ENCODE results near the gene HEXA.
"Not testable (repeated sequence)": the region's sequence is repeated elsewhere in the genome, so short reads cannot be mapped to it uniquely, and the experiment has no call there.

The HEXA gene

GRCh38 chr15:72375846-72376581 is at the start of gene HEXA:
HEXA (minus strand) TSS chr15:72376014; CDS start chr15:72375972, 42 bp downstream.
- DNase-seq = peak; percentile 33 to 96 (median 91)

- no peak for DNase-seq
These were observed 47.4 kb upstream of the HEXA start for GRCh38 chr15:72423256-72423655.

DNA sequence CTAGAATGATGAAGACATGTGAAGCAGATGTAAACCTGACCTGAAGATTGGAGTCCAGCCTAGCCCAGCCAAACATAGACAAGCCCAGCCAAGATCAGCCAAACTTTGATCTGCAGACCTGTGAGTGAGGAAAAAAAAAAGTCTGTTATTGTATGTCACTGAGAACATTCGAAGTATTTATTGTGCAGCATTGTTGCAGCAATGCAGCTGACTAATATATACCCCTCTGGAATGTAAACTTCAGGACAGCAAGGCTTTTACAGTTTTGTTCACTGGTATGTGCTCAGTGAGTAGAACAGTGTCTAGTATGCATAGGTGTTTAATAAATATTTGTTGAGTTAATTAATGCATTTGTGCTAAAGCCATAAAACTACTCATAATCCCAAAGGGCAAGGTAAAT is 45.7 kb upstream of the HEXA start:
- no peak for DNase-seq

- no peak for DNase-seq
These were observed 44.8 kb upstream of the HEXA start for GRCh38 chr15:72420576-72420975.

DNA sequence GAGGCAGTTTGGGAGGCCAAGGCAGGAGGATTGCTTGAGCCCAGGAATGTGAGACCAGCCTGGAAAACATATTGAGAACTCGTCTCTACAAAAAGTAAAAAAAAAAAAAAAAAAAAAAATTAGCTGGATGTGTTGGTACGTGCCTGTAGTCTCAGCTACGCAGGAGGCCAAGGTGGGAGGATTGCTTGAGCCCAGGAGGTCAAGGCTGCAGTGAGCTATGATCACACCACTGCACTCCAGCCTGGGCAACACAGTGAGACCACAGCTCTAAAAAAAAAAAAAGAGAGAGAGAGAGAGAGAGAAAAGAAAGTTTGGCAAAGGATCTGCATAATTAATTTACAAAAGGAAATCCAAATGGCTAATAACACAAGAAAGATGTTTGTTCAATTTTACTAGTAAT is 44.0 kb upstream of the HEXA start:
- DNase-seq = not testable (repeated sequence)

DNA sequence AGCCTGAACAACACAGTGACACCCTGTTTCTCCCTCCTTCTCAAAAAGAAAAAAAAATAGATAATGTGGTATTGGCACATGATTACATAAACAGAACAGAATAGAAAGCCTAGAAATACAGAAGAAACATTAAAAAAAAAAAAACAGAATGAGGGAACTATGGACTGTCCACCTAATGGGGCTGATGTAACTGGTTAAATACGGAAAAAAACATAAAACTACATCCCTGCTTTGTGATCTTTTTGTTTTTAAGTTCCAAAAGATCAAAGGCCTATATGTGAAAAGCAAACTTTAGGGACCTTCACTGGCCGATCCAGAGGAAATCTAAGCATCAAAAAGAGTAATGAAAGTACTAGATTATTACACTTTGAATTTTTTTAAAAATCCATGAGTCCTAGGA is 39.5 kb upstream of the HEXA start:
- no peak for DNase-seq

- DNase-seq = not testable (repeated sequence)
These were observed 37.5 kb upstream of the HEXA start for GRCh38 chr15:72413337-72413736.

DNA sequence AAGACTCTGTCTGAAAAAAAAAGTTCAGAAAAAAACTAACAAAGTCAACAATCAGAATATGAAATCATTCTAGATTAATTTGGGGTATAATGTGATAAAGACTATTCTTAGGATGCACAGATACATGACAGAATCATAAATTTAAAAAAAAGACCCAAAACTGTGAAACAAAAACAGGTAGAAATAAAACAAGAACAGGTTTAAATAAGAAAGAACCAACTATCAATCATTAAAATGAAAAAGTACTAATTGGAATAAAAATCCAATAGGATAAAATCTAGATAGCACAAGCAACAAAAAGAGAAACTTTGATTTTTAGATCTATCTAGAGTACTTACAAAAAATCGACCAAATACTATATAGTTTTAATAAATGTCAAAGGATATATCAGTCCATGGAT is 35.7 kb upstream of the HEXA start:
- DNase-seq = no peak

DNA sequence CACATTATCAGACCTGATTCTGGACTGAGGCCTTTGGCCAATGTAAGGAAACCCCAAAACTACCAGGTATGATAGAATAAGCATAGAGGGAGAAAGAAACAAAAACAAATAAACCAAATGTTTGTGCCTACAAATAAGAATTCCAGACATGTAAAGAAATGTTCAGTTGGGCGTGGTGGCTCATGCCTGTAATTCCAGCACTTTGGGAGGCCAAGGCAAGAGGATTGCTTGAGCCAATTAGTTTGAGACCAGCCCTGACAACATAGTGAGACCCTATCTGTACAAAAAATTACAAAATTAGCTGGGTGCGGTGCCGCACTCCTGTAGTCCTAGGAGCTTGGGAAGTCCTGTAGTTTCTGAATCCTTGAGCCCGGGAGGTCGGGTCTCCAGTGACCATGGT is 35.3 kb upstream of the HEXA start:
- no peak for DNase-seq

DNA sequence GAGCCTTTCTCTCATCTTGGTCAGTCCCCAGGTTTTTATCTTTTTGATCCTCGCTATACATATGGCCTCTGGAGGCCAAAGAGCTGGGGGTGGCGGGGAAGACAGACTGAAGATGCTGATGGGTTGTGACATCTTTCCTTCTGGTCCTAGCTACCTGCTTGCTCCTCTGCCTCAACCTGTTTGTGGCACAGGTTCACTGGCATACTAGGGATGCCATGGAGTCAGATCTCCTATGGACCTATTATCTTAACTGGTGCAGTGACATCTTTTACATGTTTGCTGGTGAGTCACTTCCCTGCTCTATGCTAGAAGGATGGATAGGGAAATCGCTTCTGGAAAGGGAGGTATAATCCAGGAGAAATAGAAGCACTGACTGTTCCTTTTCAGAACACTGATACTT is 31.1 kb upstream of the HEXA start:
- DNase-seq = no peak

DNA sequence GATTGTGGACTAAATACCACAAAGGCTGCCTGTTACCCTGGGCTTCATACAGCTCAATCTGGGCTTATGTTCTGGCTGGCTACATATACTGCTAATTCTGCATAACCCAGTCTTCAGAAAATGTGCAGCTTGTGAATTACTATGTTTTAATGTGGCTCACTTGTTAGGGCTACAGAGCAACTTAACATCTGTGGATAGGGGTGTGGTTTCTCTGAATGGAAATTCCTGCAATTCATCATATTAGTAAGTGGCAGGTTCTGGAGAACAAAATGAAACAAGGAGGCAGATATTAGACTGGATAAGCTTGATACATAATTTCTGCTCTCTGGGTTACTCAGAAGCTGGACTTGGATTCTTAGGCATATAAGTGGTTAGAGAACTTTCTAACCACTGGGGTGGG is 29.0 kb upstream of the HEXA start:
- DNase-seq = no peak

DNA sequence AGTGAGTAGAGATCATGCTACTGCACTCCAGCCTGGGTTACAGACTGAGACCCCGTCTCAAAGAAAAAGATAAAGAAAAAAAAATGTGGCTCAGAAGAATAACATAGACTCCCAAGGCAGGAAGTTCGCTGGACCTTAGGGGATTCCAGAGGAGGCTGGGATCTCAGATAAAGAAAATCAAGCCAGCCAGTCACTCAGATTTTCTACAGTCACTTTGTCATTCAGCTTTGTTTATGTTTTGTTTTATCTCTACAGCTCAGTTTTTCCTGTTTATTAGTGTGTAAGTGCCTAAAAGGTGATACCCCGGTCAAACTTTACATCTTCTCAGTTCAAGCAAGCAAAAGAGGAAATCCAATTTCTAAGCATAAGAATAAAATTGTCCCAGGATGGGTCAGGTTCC is 28.5 kb upstream of the HEXA start:
- DNase-seq = no peak

DNA sequence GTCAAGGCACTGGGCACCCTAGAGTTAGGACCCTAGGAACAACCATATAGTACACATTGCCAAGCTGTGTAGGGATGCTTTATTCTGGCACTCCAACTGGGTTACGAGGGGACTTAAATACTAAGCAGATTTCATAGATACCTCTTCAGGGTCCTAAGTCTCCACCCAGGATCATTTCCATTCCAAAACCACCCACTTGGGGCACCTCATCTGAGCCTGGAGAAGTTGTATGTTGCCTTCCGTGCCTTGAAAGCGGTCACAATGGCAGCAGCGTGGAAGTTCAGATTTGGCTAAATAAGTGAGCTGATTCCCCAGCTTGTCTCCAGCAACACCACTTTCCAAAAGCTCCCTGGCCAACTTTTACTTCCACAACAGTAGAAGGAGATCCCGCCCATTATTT is 26.9 kb upstream of the HEXA start:
- no peak for DNase-seq

DNA sequence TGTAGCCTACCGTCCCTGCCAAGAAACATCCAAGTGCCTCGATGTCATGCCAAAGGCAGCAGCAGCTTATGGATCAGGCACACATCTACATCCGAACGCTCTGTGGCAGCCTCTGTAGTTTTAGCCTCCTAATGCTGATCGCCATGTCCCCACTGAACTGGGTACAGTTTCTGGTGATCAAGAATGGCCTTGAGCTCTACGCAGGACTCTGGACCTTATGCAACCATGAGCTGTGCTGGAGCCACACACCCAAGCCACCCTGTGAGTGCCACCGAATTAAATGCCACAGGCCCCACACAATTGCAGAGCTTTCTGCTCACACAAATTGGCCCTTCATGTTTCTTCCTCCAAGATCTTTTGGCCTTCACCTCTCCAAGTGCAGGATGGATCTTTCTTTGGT is 22.8 kb upstream of the HEXA start:
- no peak for DNase-seq

DNA sequence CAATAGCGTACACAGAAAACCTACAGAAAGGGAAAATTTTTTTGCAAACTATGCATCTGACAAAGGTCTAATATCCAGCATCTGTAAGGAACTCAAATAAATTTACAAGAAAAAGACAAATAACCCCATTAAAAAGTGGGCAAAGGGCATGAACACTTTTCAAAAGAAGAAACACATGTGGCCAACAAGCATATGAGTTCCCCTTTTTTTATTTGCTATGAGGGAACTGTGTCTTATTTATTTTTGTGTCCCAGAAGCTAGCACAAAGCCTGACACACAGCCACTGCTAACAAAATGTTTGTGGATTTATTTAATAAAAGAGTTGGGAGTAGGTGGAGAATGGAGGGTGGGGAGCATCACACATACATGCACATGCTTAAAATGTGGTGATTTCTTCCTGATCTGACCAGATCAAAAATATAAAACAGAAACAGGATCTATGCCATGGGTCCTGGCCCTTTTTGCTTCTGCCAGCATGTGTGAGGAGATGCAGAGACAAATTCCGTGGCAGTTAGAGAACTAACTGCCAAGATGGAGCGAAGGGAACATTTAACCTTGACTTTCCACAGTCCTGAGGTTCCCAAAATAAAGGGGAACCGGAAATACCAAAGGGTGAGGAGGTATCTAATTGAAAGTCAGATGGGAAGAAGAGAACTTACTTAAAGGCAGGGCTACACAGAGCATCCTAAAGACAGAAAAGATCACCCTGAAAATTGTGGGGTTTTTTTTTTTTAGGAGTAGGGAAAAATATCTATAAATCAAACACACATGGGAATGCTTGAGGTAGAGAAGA is 22.2 kb upstream of the HEXA start, which contains the start of gene TMEM202:
TMEM202 (plus strand) TSS at position 510 of the 793 bp plus-strand sequence; CDS start at position 532, 22 bp downstream.
- DNase-seq = no peak

DNA sequence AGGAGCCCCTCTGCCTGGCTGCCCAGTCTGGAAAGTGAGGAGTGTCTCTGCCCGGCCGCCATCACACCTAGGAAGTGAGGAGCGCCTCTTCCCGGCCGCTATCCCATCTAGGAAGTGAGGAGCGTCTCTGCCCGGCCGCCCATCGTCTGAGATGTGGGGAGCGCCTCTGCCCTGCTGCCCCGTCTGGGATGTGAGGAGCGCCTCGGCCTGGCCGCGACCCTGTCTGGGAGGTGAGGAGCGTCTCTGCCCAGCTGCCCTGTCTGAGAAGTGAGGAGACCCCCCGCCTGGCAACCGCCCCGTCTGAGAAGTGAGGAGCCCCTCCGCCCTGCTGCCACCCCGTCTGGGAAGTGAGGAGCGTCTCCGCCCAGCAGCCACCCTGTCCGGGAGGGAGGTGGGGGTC is 20.5 kb upstream of the HEXA start:
- not testable (repeated sequence) for DNase-seq

- no peak for DNase-seq
These were observed 13.4 kb upstream of the HEXA start for GRCh38 chr15:72389231-72389630.

- DNase-seq = no peak
These were observed 11.9 kb upstream of the HEXA start for GRCh38 chr15:72387741-72388140.

- DNase-seq = no peak
These were observed 6.3 kb upstream of the HEXA start for GRCh38 chr15:72382146-72382545.

DNA sequence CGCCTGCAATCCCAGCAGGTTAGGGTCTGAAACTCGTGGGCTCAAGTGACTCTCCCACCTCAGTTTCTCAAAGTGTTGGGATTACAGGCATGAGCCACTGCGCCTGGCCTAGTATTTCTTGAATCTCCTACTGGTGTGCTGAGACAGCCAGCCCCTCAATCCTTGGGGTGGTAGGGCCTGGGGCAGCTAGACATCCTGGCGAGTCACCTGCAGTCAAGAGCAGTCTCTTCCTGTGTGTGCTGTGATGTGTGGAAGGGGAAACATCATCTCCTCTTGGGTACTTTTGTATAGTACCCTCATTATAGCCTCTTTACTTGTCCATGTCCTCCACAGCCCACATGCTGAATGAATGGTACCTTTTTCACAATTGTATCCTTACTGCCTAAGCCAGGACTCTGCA is 4.9 kb upstream of the HEXA start:
- no peak for DNase-seq

- no peak for DNase-seq
These were observed 4.1 kb upstream of the HEXA start for GRCh38 chr15:72379856-72380430.

DNA sequence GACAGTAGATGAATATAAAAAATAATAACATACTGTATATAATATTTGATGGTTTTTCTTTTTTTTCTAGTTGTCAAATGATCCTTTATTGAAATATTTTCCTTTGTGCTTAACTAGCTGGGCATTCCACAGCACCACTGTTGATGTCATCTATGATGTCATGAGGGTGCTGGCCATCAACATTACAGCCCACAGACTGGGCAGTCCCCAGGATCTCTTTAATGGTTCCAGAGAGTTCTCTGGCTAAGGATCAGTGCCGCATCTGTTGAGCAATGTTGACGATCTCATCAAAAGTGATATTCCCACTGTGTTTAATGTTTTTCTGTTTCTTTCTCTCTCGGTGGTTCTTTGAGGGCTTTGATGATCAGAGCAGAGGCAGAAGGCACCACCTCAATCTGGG is 3.3 kb upstream of the HEXA start:
- not testable (repeated sequence) for DNase-seq

- DNase-seq = no peak
These were observed 1.5 kb upstream of the HEXA start for GRCh38 chr15:72377331-72377730.
